Testis (tissue), 3 donors: ENCODE results near the gene HOXC9. TPM values are rescaled to one million over a fixed set of nuclear protein-coding genes. Genes with fewer than 3 reads are reported as not detected.

ENCODE experiments used
- DNase-seq: peaks from one replicate; pipeline ENCODE4 v3.0.0-alpha.2; 2019
- H3K27ac ChIP-seq, 2 donors: fragments of 200-600 bp; sonication (generic); one replicate each; pipeline ENCODE4 v1.5.1; 2019
- H3K27me3 ChIP-seq: fragments of 200-600 bp; sonication (generic); one replicate; pipeline ENCODE4 v1.5.1; 2019
- H3K36me3 ChIP-seq: fragments of 200-600 bp; sonication (generic); one replicate; pipeline ENCODE4 v1.5.1; 2017; ENCODE audit warnings: low read depth; ENCODE audit errors: missing control alignments
- H3K4me1 ChIP-seq: fragments of 200-600 bp; sonication (generic); one replicate; pipeline ENCODE4 v1.5.1; 2019
- H3K4me3 ChIP-seq, 2 donors: fragments of 200-600 bp; sonication (generic); one replicate each; pipeline ENCODE4 v1.5.1; 2017 to 2019
- H3K9me3 ChIP-seq: fragments of 200-600 bp; sonication (generic); one replicate; pipeline ENCODE4 v1.5.1; 2017
- CTCF ChIP-seq, 3 experiments: fragments of 450-650 bp in 2 of 3; fragments of 200-600 bp in 1 of 3; sonication (generic) in 1 of 3; IDR thresholded peaks; one replicate each; pipeline ENCODE4 v1.5.1; 2016 to 2019; ENCODE audit warnings: antibody characterized with exemption in 3 of 3, mild to moderate bottlenecking in 2 of 3, moderate library complexity in 1 of 3
- POLR2A ChIP-seq: fragments of 450-650 bp; IDR thresholded peaks from one replicate; pipeline ENCODE4 v1.6.1; 2017; ENCODE audit warnings: antibody characterized with exemption, mild to moderate bottlenecking, moderate library complexity
- WGBS, 2 donors: methylation state at CpG; one replicate each; pipeline ENCODE4 v1.1.5; 2018; 5-methylcytosine and 5-hydroxymethylcytosine counted together
- intact Hi-C: fragments of 100-400 bp; cut with DNase I; formaldehyde crosslinking; loops from one replicate; pipeline ENCODE4 v1.15.1; 2023; ENCODE audit warnings: low total_unique reads
- polyA plus RNA-seq: library from polyadenylated mRNA; stranded (reverse); fragments of 350-450 nt; fragmentation: Illumina TruSeq; extraction: RNeasy Lipid Tissue Mini Kit (QIAGEN cat#74804); gene quantifications from one replicate; pipeline ENCODE4 v1.2.3, GENCODE V29; 2014; ENCODE audit warnings: low read depth, low replicate concordance; ENCODE audit not compliant: insufficient read depth
- total RNA-seq, 2 donors: library from RNA; depleted of rRNA; stranded (reverse); fragments of >200 nt; gene quantifications; one replicate each; pipeline ENCODE4 v1.2.3, GENCODE V29; 2016

HOXC9 gene
- total and polyA plus RNA-seq, 3 donors from 2014 or later, result 2.4 to 7.8 (median 6.6) TPM

DNA sequence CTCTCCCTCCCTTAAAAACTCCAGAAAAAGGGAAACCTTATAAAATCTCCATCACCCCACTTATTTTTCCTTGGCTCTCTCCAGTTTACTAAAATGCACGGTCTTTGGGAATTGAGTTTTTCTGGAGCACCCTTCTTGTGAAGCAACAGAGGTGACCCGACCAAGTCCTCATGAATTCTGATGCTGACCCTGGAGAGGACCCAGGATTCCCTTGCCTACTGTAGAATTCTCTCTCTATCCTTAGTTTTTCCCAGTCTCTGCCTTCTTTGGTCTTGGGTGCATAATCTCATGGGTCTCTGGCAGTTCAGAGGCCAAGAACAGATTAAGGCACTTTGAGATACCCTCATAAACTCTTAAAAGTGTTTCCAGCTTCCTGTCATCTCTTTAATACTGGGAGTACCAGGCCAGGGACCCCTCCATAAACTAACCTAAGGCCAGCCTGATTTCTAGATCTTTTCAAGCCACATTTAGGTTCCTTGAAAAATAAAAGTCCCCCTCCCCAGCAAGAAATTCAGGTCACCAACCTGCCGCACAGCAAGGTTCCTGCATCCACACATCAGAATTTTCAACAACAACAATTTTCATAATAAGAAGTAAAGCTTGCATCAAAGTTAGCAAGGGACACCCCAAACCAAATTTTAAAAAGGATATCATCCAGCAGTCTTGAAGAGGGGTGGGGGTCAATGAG, 48.6 kb downstream of the HOXC9 start:
- 65 to 86% methylated on average over 3 of the region's 3 CpGs for WGBS, 2 donors
- Histone ChIP-seq H3K36me3 (no peaks in the 10 kb centered on the region), H3K27ac (no peak overlapping the region), H3K27me3 (no peaks in the 10 kb centered on the region), H3K9me3 (no peaks in the 10 kb centered on the region), H3K4me3 (no peak overlapping the region), H3K4me1 (peaks cover 10% of the 10 kb centered on the region)
- no peak for TF ChIP-seq CTCF (IDR thresholded peaks at IDR 0.05)
- TF ChIP-seq POLR2A, result no peak
- intact Hi-C loops, result no loop called here
- DNase-seq, result no peak

DNA sequence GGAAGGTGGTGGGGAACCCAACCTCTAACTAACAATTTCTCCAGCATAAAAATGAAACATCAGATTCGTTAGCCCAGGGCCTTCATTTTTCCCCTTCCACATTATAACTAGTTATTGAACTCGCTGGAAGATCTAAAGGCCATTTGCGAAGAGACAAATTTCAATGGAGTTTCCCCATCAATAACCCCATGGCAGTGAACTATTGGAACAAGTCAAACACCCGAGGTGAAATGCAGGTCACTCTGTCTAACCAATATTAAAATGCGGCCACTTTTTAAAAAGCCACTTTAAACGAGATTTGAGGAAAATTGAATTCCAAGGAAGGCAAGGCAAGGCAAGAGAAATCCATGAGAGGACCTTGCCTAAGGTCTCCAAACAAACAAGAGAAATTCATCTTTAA, 49.1 kb downstream of the HOXC9 start:
- no peaks in the 10 kb centered on the region for H3K9me3 ChIP-seq
- H3K36me3 ChIP-seq, result no peaks in the 10 kb centered on the region
- WGBS, 2 donors, result 79 to 89% methylated on average over 6 of the region's 6 CpGs
- no peak overlapping the region for H3K4me3 ChIP-seq
- no peaks in the 10 kb centered on the region for H3K27me3 ChIP-seq
- intact Hi-C loops, result no loop called here
- no peak overlapping the region for H3K27ac ChIP-seq
- TF ChIP-seq CTCF (IDR thresholded peaks at IDR 0.05) (no peak), POLR2A (no peak)
- no peak for DNase-seq
- H3K4me1 ChIP-seq, result peaks cover 10% of the 10 kb centered on the region

DNA sequence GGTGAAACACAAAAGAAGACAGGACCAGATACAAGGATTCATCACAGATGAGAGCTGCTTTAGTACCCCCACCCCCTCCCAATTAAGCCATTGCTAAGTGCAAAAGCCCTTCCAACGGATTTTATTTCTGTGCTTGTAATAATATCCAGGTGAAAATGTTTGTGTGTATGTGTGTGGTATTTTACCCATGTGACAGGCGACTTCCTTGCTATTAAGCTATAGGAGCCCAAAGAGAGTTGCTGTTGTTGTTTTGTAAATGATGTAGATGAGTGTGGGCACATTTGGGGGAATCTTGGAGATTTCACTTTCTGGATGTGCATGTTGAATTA, 50.5 kb downstream of the HOXC9 start:
- Histone ChIP-seq H3K9me3 (no peaks in the 10 kb centered on the region), H3K27me3 (no peaks in the 10 kb centered on the region), H3K4me1 (peaks cover 10% of the 10 kb centered on the region), H3K4me3 (no peak overlapping the region), H3K36me3 (no peaks in the 10 kb centered on the region), H3K27ac (no peak overlapping the region)
- intact Hi-C loops, result no loop called here
- 75 to 79% methylated on average over 2 of the region's 2 CpGs for WGBS, 2 donors
- TF ChIP-seq CTCF (IDR thresholded peaks at IDR 0.05), result no peak
- no peak for TF ChIP-seq POLR2A
- DNase-seq, result no peak

DNA sequence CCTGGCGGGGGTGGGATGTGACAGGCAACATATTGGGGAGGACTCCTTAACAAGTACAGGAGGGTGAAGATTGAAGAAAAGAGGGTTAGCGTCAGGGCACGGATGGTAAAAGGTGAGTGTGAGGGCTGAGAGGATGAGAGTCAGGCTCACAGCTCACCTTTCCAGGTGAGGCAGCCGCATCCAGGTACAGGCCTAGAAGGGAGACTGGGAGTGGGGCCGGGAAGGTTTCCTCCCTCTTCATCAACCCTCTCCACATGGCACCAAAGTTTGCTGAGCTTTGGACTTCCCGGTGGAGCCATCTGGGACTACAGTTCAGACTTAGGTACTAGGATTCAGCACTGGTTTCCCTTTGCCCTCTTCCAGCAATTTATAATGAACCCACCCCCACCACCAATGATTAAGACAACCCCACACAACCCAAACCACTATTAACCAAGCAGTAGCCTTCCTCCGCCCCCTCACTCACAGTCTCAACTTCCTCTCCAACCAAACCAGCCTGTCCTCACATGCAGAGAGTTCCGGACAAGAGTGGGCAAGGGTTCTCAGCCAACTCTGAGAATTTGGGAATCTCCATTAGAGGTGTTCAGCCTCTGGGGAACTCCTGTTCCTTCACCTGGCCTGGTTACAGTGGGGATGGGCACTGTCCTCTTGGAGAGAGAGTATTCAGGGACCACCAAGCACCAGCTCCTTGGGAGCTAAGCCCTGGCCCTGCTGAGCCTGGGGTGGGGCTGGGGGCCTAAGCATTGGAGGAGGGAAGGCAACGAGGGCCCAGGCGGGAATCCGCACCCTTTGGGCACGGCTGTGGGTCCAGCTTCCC, 51.3 kb downstream of the HOXC9 start:
- no peak for DNase-seq
- H3K27me3 ChIP-seq, result no peaks in the 10 kb centered on the region
- intact Hi-C loops, result no loop called here
- no peaks in the 10 kb centered on the region for H3K9me3 ChIP-seq
- no peak overlapping the region for H3K4me3 ChIP-seq
- 67 to 69% methylated on average over 11 to 12 of the region's 12 CpGs for WGBS, 2 donors
- TF ChIP-seq POLR2A (no peak), CTCF (IDR thresholded peaks at IDR 0.05) (no peak)
- no peak overlapping the region for H3K27ac ChIP-seq
- peaks cover 10% of the 10 kb centered on the region for H3K4me1 ChIP-seq
- no peaks in the 10 kb centered on the region for H3K36me3 ChIP-seq
